GM21723 (cell line): ENCODE results near the gene ANKRD34A.

Experiments used
- ATAC-seq: cut with Tn5 transposase; IDR thresholded peaks from one replicate; pipeline ENCODE4 v1.9.1; 2021; ENCODE audit warnings: mild to moderate bottlenecking, moderate library complexity; ENCODE audit not compliant: unreplicated experiment

ANKRD34A gene

GRCh38 chr1:145974721-145975120 is 10.3 kb upstream of the ANKRD34A start:
- ATAC-seq = no peak

GRCh38 chr1:145972580-145972979 is 8.2 kb upstream of the ANKRD34A start:
- ATAC-seq = no peak

DNA sequence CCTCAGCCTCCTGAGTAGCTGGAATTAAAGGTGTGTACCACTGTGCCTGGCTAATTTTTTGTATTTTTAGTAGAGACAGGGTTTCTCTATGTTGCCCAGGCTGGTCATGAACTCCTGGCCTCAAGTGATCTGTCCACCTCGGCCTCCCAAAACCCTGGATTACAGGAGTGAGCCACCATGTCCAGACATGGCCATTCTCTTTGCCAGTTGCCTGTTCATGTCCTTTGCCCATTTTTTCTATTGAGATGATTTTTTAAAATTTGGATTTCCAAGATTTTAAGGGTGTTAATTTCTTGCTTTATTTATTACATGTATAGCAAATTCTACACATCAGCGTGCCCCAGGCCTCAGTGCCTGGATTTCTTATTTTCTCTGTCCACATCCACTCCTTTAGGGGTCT is 2.9 kb upstream of the ANKRD34A start:
- no peak for ATAC-seq

DNA sequence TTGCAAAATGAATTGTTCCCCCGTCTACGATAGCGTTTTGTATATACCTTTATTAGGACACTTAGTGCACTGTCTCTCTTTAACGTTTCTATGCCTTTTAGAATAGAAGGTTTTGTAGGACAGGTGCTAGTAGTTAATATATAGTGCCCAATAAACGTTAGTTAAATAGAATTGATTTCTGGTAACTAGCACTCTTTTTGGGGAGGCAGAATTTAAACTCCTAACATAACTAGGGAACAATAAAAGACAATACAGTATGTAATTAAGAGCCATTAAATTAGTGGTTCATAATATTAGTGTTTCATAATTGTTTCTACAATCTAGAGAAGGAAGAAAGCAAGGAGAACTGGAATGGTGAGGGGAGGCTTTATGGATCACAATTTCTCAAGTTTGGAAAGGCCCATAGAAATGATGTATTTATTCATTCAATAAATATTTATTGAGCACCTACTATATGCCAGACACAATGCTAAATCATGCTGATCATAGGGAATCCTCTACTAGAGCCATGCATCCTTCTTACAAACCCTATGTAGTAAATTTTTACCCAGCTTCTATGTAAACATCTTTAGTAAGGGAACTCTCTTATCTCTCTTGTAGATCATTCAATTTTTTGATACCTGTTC is 857 bp upstream of the ANKRD34A start:
- ATAC-seq = no peak

DNA sequence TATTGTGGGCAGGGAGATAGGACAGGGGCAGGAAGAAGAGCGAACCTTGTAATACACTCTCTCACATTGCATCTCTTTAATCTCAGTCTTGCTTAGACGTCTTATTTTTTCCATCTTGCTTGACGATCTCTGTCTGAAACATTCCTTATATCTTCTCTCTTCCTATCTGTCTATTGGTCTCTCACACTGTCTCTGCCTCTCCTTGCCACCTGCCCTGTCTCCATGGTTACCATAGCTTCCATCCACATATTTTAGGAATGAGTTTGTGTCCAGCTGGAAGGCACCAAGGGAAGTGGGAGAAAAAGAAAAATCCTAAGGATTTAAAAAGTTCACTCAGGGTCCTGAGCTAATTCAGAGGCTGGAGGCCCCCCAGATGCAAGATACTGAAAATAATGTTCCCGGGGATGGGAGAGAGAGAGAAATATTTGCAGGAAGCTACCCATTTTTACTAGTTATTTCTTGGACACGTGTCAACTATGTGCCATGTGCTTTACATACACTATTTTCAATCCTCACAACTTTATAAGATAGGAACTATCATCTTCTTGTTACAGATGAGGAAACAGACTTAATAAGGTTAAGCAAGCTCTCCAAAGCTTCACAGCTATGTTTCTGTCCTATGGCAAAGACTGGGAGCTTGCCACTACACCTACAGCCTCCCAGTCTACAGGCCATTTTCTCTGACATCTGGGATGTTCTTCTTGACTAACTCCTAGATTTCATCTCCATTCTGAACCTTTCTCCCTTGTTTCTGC is 933 bp downstream of the ANKRD34A start:
- no peak for ATAC-seq

- ATAC-seq = no peak
These were observed 1.9 kb downstream of the ANKRD34A start for GRCh38 chr1:145962157-145963102.

DNA sequence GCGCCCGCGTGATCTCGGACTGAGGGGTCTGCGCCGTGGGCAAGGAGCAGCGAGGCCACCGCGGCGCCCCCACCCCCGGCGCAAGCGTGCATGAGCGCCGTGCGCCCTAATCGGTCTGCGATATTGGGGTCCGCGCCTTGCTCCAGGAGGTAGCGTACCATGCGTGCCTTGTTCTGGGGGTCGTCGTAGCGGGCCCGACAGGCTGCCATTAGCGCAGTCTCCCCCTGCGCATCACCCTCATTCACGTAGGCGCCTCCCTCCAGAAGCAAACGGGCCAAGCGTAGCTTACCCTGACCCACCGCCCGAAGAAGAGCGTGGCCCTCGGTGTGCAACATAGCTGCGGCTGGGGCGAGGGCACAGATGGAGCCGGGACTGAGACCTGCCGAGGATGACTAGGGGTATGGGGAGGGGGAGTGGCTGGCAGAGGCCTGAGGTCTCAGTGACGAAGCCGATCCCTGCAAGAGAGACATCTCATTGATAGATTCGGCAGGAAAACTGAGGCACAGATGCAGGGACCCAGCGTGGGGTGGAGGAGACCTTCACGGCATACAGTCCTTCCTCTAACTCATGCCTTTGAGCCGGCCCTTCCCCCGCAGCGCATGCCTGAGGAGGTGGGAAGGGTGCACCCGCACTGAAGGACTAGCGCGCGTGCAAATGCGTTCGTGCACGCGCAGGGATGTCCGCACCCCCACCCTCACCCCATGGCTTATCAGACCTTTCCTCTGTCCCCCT is 2.8 kb downstream of the ANKRD34A start:
- ATAC-seq = no peak

GRCh38 chr1:145961109-145961424 is 3.3 kb downstream of the ANKRD34A start:
- no peak for ATAC-seq

GRCh38 chr1:145960468-145961108 is 3.8 kb downstream of the ANKRD34A start:
- no peak for ATAC-seq

- ATAC-seq = no peak
These were observed 4.4 kb downstream of the ANKRD34A start for GRCh38 chr1:145959957-145960467.

GRCh38 chr1:145959333-145959732 is 5.0 kb downstream of the ANKRD34A start:
- ATAC-seq = no peak

DNA sequence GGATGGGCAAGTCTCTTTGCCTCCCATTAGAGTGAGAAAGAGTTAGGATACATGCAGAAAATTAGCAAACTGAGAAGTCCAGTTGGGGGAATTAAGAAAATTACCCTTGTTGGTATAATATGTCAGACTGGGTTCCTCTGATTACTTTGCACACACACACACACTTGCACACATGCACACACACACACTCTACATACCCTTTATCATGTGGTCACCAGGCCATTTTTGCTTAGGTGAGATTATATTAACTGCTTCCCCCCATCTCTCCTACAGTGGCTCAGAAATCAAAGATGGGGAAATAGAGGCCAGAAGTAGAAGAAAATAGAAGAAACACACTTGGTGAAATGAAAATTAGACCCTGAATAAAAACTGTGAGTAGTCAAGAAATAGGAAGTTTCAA is 5.6 kb downstream of the ANKRD34A start:
- no peak for ATAC-seq

DNA sequence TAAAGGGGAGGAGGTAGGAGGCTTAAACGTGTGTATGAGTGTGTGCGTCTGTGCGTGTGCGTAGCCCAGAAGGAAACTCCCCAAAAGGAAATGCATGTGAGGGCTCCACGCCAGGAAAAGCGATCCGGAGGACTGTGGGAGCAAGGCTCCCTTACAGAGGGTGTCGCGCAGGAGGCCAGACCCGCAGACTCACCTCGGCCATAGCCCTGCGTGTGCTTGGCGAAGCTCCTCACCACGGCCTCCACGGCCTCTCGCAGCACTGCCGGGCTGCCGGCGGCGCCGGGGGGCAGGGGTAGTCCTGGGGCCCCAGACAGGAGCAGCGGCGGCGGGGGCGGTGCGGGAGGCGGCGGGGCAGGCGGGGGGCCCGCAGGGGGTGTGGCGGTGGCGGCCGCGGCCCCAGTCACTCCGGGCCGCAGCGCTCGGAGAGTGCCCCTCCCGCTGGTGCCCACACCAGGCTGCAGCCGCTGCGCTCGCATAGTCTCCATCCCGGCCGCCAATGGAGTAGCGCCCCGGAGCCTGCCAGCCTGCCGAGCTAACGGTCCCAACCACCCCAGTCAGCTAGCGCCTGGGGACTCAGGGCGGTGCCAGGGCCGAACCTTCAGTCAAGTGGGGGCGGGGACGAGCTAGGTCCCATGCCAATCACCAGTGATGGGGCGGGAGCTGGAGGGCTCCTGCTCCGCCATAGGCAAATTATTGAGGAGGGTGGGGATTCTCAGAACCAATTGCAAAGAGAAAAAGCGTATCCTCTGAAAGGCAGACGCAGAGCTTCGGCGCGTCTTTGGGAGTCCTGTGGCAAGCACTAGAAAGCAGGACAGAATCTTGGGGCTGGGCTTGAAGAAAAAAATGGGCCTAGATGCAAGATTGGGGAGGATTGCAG is 6.7 kb downstream of the ANKRD34A start, which contains the start of gene LIX1L:
LIX1L (minus strand) TSS at position 575 of the 877 bp plus-strand sequence; CDS start at position 485, 90 bp downstream.
- peak; percentile 83 for ATAC-seq

GRCh38 chr1:145956781-145957442 is 7.5 kb downstream of the ANKRD34A start:
- no peak for ATAC-seq

DNA sequence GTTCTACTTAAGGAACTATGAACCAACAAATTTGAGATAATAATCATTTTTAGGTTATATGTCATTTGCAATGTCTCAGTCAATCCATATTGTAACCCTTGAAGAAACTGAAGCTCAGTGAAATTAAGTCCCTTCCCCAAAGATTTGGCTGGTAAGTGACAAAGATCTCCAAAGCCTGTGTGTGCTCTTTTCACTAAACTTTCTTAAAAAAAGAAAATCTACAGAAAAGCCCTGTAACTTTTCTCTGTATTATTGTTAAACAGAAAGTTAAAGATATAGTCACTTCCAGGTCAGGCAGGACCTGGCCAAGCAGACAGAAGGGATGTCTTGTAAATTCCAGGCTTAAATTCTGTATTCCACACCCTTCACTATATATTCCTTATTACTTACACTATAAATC is 8.0 kb downstream of the ANKRD34A start:
- no peak for ATAC-seq

DNA sequence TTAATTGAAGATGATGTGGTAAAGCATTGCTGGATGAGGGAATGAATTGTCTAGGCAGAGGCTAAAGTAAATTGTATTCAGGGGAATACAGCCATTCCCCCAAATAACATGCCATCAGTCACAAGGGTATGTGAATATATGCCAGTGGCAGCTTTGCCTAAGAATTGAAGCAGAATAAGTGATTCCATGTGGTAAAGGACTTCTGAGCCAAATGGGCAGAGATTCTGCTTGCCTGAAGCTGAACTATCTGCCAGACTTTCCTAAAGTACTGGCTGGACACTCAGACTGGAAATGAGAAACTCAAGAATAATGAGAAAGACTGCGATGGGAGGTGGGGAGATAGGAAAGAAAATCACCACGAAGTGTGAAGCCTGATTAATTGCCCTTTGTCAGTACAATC is 8.9 kb downstream of the ANKRD34A start:
- ATAC-seq = no peak

GRCh38 chr1:145953861-145954260 is 10.5 kb downstream of the ANKRD34A start:
- no peak for ATAC-seq

DNA sequence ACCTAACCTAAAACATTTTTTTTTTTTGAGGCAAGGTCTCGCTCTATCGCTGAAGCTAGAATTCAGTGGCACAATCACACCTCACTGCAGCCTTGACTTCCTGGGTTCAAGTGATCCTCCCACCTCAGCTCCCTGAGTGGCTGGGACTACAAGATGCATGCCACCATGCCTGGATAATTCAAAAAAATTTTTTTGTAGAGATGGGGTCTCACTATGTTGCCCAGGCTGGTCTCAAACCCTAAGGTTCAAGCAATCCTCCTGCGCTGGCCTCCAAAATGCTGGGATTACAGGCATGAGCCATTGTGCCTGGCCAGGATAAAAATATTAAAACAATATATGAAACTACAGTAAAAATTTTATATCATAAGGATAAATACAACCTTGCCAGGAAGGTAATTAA is 11.5 kb downstream of the ANKRD34A start:
- ATAC-seq = no peak

- ATAC-seq = no peak
These were observed 12.8 kb downstream of the ANKRD34A start for GRCh38 chr1:145951526-145951925.
